ENCODE measurements around the gene B3GALT4. TPM values are rescaled to one million over a fixed set of nuclear protein-coding genes. Genes with fewer than 3 reads are reported as not detected.

Gene B3GALT4
- total and polyA plus RNA-seq, 2 of the 13 experiments (the other 11 are each of a cell fraction or from before 2014, with no cell fraction given): 0.04 to 0.27 TPM

DNA sequence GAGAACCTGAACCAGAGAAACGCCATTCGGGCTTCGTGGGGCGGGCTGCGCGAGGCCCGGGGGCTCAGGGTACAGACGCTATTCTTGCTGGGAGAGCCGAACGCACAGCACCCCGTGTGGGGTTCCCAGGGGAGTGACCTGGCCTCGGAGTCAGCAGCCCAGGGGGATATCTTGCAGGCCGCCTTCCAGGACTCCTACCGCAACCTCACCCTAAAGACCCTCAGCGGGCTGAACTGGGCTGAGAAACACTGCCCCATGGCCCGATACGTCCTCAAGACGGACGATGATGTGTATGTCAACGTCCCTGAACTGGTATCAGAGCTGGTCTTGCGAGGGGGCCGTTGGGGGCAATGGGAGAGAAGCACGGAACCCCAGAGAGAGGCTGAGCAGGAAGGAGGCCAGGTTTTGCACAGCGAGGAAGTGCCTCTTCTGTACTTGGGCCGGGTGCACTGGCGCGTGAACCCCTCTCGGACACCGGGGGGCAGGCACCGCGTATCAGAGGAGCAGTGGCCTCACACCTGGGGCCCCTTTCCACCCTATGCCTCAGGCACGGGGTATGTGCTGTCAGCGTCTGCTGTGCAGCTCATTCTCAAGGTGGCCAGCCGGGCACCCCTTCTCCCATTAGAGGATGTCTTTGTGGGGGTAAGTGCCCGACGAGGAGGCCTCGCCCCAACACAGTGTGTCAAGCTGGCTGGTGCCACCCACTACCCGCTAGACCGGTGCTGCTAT is 904 bp downstream of the B3GALT4 start (continued):
- TF ChIP-seq, protein P1, sequence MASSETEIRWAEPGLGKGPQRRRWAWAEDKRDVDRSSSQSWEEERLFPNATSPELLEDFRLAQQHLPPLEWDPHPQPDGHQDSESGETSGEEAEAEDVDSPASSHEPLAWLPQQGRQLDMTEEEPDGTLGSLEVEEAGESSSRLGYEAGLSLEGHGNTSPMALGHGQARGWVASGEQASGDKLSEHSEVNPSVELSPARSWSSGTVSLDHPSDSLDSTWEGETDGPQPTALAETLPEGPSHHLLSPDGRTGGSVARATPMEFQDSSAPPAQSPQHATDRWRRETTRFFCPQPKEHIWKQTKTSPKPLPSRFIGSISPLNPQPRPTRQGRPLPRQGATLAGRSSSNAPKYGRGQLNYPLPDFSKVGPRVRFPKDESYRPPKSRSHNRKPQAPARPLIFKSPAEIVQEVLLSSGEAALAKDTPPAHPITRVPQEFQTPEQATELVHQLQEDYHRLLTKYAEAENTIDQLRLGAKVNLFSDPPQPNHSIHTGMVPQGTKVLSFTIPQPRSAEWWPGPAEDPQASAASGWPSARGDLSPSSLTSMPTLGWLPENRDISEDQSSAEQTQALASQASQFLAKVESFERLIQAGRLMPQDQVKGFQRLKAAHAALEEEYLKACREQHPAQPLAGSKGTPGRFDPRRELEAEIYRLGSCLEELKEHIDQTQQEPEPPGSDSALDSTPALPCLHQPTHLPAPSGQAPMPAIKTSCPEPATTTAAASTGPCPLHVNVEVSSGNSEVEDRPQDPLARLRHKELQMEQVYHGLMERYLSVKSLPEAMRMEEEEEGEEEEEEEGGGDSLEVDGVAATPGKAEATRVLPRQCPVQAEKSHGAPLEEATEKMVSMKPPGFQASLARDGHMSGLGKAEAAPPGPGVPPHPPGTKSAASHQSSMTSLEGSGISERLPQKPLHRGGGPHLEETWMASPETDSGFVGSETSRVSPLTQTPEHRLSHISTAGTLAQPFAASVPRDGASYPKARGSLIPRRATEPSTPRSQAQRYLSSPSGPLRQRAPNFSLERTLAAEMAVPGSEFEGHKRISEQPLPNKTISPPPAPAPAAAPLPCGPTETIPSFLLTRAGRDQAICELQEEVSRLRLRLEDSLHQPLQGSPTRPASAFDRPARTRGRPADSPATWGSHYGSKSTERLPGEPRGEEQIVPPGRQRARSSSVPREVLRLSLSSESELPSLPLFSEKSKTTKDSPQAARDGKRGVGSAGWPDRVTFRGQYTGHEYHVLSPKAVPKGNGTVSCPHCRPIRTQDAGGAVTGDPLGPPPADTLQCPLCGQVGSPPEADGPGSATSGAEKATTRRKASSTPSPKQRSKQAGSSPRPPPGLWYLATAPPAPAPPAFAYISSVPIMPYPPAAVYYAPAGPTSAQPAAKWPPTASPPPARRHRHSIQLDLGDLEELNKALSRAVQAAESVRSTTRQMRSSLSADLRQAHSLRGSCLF (CRISPR knock-in tag; IDR thresholded peaks at IDR 0.05; ENCODE audit: borderline replicate concordance): no peak
- TF ChIP-seq ZNF615 (CRISPR knock-in tag; IDR thresholded peaks at IDR 0.05; ENCODE audit: borderline replicate concordance) (no peak), ZNF274 (CRISPR knock-in tag; IDR thresholded peaks at IDR 0.05) (no peak), ZNF570 (CRISPR knock-in tag; IDR thresholded peaks at IDR 0.05; ENCODE audit: borderline replicate concordance) (no peak), ZBTB1 (CRISPR knock-in tag; IDR thresholded peaks at IDR 0.05; ENCODE audit: borderline replicate concordance) (no peak), THAP9 (CRISPR knock-in tag; IDR thresholded peaks at IDR 0.05; ENCODE audit: borderline replicate concordance) (no peak), ADNP (CRISPR knock-in tag; IDR thresholded peaks at IDR 0.05) (no peak), SIX4 (CRISPR knock-in tag; IDR thresholded peaks at IDR 0.05) (no peak), ZNF800 (CRISPR knock-in tag; IDR thresholded peaks at IDR 0.05) (no peak), ZNF777 (CRISPR knock-in tag; IDR thresholded peaks at IDR 0.05) (no peak), PATZ1 (CRISPR knock-in tag; IDR thresholded peaks at IDR 0.05) (peak; percentile 11; the same call in 1 of the 2 replicates), NR2F6 (IDR thresholded peaks at IDR 0.05) (no peak), NR2F6 (CRISPR knock-in tag; IDR thresholded peaks at IDR 0.05) (no peak), ZNF335 (CRISPR knock-in tag; IDR thresholded peaks at IDR 0.05) (no peak)
- TF ChIP-seq, protein P2, sequence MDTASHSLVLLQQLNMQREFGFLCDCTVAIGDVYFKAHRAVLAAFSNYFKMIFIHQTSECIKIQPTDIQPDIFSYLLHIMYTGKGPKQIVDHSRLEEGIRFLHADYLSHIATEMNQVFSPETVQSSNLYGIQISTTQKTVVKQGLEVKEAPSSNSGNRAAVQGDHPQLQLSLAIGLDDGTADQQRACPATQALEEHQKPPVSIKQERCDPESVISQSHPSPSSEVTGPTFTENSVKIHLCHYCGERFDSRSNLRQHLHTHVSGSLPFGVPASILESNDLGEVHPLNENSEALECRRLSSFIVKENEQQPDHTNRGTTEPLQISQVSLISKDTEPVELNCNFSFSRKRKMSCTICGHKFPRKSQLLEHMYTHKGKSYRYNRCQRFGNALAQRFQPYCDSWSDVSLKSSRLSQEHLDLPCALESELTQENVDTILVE (CRISPR knock-in tag; IDR thresholded peaks at IDR 0.05): no peak
